Measurements from ENCODE around the gene PMM2. TPM values are rescaled to one million over a fixed set of nuclear protein-coding genes. Genes with fewer than 3 reads are reported as not detected.

PMM2 gene
- total RNA-seq, 1 experiment from 2014 or later, result 59.4 TPM

DNA sequence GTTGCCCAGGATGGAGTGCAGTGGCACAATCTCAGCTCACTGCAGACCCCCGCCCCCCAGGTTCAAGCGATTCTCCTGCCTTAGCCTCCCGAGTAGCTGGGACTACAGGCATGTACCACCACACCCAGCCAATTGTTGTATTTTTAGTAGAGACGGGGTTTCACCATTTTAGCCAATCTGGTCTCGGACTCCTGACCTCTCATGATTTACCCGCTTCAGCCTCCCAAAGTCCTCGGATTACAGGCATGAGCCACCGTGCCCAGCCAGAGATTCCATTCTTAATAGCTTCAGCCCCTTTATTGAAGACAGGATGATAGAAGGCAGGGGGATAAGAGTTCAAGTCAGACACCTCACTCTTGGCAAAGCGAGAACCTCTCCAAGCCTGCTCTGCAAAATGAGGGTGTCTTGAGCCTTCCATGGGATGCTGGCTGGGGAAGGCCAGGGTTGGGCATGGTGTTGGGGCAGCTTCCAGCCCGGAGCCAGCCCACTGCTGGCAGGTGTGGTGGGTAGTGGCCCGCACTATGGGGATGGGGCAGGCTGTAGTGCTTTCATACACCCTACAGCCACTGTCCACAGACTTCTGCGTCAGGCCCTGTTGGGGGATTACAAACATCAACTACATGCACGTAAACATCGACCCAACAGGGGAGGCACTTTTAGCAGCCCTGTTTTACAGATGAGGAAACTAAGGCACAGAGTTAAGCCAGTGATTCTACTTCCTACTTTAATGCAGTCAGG is 67.7 kb downstream of the PMM2 start:
- Mint-ChIP-seq H3K27ac (ENCODE audit: low read depth, unreplicated experiment) (no peak overlapping the region), H3K27me3 (ENCODE audit: insufficient read depth, unreplicated experiment) (no peaks in the 10 kb centered on the region), H3K4me3 (ENCODE audit: unreplicated experiment) (no peak overlapping the region), H3K4me1 (ENCODE audit: insufficient read depth, unreplicated experiment) (peaks cover 28% of the 10 kb centered on the region), H3K9me3 (ENCODE audit: unreplicated experiment) (no peaks in the 10 kb centered on the region), H3K36me3 (ENCODE audit: insufficient read depth, unreplicated experiment) (peaks cover 6% of the 10 kb centered on the region)
- intact Hi-C loops (cut with micrococcal nuclease), result no loop called here
- ChIA-PET CTCF (interaction anchor here (0.6 to 1.0 kb wide), 5 partner anchors 9 to 619 kb away, joined by 3 to 8 read pairs (median 4); no protein-coding TSS in a partner anchor), POLR2A (interaction anchor here (1.6 kb wide), 1 partner anchor 10 kb away, joined by 5 read pairs; no protein-coding TSS in a partner anchor)
- no peak for DNase-seq (ENCODE audit: unreplicated experiment)
- BruUV-seq (replicated peaks), result no TSS peak
- TF ChIP-seq, protein P1, sequence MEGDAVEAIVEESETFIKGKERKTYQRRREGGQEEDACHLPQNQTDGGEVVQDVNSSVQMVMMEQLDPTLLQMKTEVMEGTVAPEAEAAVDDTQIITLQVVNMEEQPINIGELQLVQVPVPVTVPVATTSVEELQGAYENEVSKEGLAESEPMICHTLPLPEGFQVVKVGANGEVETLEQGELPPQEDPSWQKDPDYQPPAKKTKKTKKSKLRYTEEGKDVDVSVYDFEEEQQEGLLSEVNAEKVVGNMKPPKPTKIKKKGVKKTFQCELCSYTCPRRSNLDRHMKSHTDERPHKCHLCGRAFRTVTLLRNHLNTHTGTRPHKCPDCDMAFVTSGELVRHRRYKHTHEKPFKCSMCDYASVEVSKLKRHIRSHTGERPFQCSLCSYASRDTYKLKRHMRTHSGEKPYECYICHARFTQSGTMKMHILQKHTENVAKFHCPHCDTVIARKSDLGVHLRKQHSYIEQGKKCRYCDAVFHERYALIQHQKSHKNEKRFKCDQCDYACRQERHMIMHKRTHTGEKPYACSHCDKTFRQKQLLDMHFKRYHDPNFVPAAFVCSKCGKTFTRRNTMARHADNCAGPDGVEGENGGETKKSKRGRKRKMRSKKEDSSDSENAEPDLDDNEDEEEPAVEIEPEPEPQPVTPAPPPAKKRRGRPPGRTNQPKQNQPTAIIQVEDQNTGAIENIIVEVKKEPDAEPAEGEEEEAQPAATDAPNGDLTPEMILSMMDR (IDR thresholded peaks at IDR 0.05; ENCODE audit: unreplicated experiment), result no peak

DNA sequence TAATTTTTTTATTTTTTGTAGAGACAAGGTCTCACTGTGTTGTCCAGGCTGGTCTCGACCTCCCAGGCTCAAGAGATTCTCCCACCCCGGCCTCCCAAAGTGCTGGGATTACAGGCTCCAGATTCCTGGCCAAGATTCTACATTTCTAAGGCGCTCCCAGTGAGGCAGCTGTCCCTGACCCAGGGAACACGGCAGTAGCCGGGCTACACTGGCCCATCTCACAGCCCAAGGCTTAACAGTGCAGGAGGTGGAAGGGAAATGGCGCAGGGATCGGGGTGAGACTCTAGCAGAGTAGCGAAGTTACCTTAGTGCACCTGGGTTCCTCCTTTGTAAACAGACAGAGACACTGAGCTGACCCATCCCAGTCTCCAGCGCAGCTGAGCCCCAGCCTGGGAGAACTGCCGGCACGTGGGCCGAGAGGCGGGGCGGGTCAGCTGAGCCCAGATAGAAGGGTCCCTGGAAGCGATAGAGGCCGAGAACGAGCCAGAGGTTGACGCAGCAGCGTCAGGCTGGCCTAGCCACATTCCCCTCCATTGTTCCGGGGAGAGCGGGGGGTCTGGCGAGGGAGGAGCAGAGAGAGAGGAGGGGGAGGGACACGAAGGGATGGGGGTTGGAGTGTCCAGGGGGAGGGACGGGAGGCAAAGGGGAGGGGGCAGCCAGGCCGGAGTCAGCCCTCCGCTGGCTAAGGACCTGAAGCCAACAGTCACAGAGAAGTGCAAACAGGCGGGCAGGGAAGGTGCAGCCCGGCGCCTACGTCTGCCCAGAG is 68.7 kb downstream of the PMM2 start:
- CTCF ChIA-PET, result interaction anchor here (0.7 to 1.5 kb wide), 3 partner anchors 13 to 188 kb away, joined by 4 to 5 read pairs (median 5); no protein-coding TSS in a partner anchor
- POLR2A ChIA-PET, result no interaction called here
- H3K27me3 Mint-ChIP-seq (ENCODE audit: insufficient read depth, unreplicated experiment), result no peaks in the 10 kb centered on the region
- peaks cover 35% of the 10 kb centered on the region for H3K4me1 Mint-ChIP-seq (ENCODE audit: insufficient read depth, unreplicated experiment)
- H3K9me3 Mint-ChIP-seq (ENCODE audit: unreplicated experiment), result no peaks in the 10 kb centered on the region
- BruUV-seq (replicated peaks), result no TSS peak
- peak overlapping the region; percentile 87 for H3K4me3 Mint-ChIP-seq (ENCODE audit: unreplicated experiment)
- intact Hi-C loops (cut with micrococcal nuclease), result no loop called here
- peaks cover 6% of the 10 kb centered on the region for H3K36me3 Mint-ChIP-seq (ENCODE audit: insufficient read depth, unreplicated experiment)
- no peak for DNase-seq (ENCODE audit: unreplicated experiment)
- H3K27ac Mint-ChIP-seq (ENCODE audit: low read depth, unreplicated experiment), result no peak overlapping the region
- TF ChIP-seq, protein P1 (IDR thresholded peaks at IDR 0.05; ENCODE audit: unreplicated experiment), result no peak

DNA sequence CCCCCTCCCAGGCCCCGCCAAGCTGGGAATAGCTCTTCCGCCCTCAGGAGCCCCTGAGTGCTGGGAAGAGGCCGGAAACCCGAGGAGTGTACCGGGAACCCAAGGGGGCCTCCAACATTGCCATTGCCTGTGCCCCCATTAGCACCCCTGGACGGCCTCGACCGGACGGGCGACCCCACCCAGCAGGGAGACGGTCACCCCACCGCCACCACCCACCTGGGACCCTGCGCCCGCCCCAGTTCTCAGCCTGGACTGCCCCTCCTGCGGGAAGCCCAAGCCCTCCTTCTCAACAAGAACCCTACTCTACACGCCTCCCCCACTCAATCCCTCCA is 69.2 kb downstream of the PMM2 start:
- H3K4me3 Mint-ChIP-seq (ENCODE audit: unreplicated experiment), result peak overlapping the region; percentile 87
- no peaks in the 10 kb centered on the region for H3K9me3 Mint-ChIP-seq (ENCODE audit: unreplicated experiment)
- no peaks in the 10 kb centered on the region for H3K27me3 Mint-ChIP-seq (ENCODE audit: insufficient read depth, unreplicated experiment)
- peaks cover 35% of the 10 kb centered on the region for H3K4me1 Mint-ChIP-seq (ENCODE audit: insufficient read depth, unreplicated experiment)
- no TSS peak for BruUV-seq (replicated peaks)
- ChIA-PET CTCF (interaction anchor here (1.0 to 1.5 kb wide), 2 partner anchors 13 to 189 kb away, joined by 5 read pairs; no protein-coding TSS in a partner anchor), POLR2A (interaction anchor here (0.7 to 0.8 kb wide), 2 partner anchors 38 to 114 kb away, joined by 3 read pairs; no protein-coding TSS in a partner anchor)
- TF ChIP-seq, protein P1 (IDR thresholded peaks at IDR 0.05; ENCODE audit: unreplicated experiment), result no peak
- no peak overlapping the region for H3K27ac Mint-ChIP-seq (ENCODE audit: low read depth, unreplicated experiment)
- intact Hi-C loops (cut with micrococcal nuclease), result no loop called here
- DNase-seq (ENCODE audit: unreplicated experiment), result no peak
- peaks cover 6% of the 10 kb centered on the region for H3K36me3 Mint-ChIP-seq (ENCODE audit: insufficient read depth, unreplicated experiment)

Data from MCF 10A (cell line).